IPS-18c (cell line): ENCODE measurements around the gene MXD1.

Experiments used
- H3K4me3 ChIP-seq: 2 replicates; pipeline ENCODE4 v1.7.0; 2013; ENCODE audit warnings: low read depth, mild to moderate bottlenecking, low read length, moderate library complexity; ENCODE audit not compliant: insufficient read depth
- H3K9me3 ChIP-seq: one replicate; pipeline ENCODE4 v1.6.1; 2013; ENCODE audit warnings: mild to moderate bottlenecking, low read length, moderate library complexity; ENCODE audit not compliant: control insufficient read depth, insufficient read depth

The MXD1 gene

GRCh38 chr2:69985216-69985615, 70.3 kb downstream of the MXD1 start:
- no peak overlapping the region for H3K4me3 ChIP-seq
- H3K9me3 ChIP-seq = no peaks in the 10 kb centered on the region

- no peaks in the 10 kb centered on the region for H3K9me3 ChIP-seq
- no peak overlapping the region for H3K4me3 ChIP-seq
These were observed 70.8 kb downstream of the MXD1 start for GRCh38 chr2:69985688-69986087.

GRCh38 chr2:69986691-69987090, 71.8 kb downstream of the MXD1 start:
- Histone ChIP-seq H3K4me3 (no peak overlapping the region), H3K9me3 (no peaks in the 10 kb centered on the region)

- H3K9me3 ChIP-seq = no peaks in the 10 kb centered on the region
- H3K4me3 ChIP-seq = no peak overlapping the region
These were observed 73.3 kb downstream of the MXD1 start for GRCh38 chr2:69988086-69988635.

GRCh38 chr2:69989009-69989408, 74.1 kb downstream of the MXD1 start:
- Histone ChIP-seq H3K4me3 (no peak overlapping the region), H3K9me3 (no peaks in the 10 kb centered on the region)

GRCh38 chr2:69989441-69990105, 74.7 kb downstream of the MXD1 start:
- no peak overlapping the region for H3K4me3 ChIP-seq
- H3K9me3 ChIP-seq = no peaks in the 10 kb centered on the region
